A549 treated with DMSO at 1 μM for 4 hours (cell line): ENCODE data around the gene TSC1. TPM values are rescaled to one million over a fixed set of nuclear protein-coding genes. Genes with fewer than 3 reads are reported as not detected.

ENCODE experiments used
- total RNA-seq: library from RNA; stranded (reverse); fragments of 200-300 nt; extraction: Qiagen RNA extraction; gene quantifications from 5 replicates; pipeline ENCODE4 v1.2.3, GENCODE V29; 2022; ENCODE audit warnings: low read depth

TSC1 gene
- 16.2 to 19.7 TPM (median 17.9 TPM) in 5 replicates for total RNA-seq

GRCh38 chr9:132944294-132945185, at the start of gene TSC1:
Gene TSC1 (minus strand): TSS chr9:132944616. CDS start chr9:132928872, 15,744 bp downstream.

DNA sequence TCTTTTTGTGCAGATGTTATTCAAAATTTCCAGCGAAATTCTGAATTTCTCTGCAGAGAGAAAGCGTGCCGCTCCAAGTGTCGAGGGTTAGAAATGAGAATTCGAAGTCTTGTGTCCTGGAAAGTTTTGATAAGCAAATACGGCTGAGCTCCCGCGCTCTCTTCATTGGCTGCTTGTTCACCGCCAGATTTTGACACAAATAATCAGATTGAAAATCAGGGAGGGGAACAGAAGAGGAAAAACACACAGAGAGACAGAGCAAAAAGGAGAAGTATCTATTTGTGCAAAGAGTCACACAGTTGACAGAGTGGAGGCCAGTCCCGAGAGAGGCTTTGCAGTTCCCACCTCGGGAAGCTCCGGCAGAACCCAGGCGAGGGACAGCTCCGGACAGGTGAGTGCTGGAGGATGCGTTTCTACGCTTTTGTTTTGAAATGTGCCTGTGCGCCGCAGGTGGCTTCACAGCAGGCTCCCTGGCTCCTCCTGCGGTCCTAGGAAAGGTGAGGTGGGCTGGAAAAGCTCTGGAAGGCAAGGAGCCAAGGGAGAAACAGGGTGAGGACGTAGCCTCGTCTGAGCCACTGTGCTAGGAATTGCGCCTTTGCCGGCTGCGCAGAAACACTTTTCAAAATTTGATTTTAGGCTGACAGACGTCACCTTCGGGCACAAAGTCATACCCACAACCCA, 34.2 kb upstream of the TSC1 start, which contains the start of gene GFI1B:
TSS of gene GFI1B (plus strand) at position 244 of the 681 bp plus-strand sequence. CDS start 7,985 bp downstream, outside the sequence.

DNA sequence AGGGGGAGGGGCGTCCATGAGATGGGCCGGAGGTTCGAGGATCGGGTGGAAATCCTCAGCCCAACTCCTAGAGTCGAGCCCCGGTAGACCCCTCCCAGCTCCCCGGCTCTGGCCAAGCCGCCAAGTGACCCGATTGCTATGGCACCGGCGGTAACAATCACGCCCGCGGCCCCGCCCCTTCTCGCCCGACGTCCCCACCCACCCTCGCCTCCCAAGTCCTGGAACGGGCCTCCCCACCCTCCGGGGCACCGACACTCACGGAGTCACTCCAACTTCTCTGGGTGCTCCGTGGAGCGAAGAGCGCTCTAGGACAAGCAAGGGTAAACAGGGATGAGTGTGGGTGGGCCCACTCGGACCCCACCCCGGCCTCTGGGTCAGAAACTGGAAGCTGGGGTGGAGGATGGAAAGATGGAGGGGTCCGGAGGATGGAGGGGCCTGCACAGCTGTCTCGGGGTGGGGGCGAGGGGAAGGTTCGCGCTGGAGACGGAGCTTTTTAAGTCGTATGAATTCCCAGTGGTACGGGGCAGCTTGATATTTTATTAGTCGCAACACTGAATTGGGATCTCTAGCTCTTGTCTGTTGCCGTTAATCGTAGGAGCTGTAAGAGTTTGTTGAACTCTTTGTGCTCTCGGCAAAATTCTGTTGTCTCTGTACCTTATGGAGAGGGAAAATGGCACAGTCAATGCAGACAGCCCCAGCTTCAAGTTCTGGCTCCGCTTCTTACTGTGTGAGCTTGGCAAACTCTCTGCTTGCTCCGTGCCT, 65.5 kb downstream of the TSC1 start, which contains the start of gene SPACA9:
TSS of gene SPACA9 (plus strand) at position 204 of the 762 bp plus-strand sequence. CDS start 5,050 bp downstream, outside the sequence.

GRCh38 chr9:132877824-132878694, 66.4 kb downstream of the TSC1 start, which contains the start of gene AK8:
Gene AK8 (minus strand): TSS chr9:132878284. CDS start chr9:132878255, 29 bp downstream.

Other genes with a start within 250 kb of the TSC1 start
- 0.74 to 1.5 TPM (median 0.89 TPM) in 5 replicates for gene AK8, start 66.3 kb downstream of the TSC1 start, total RNA-seq
- gene SPACA9, start 65.7 kb downstream of the TSC1 start, total RNA-seq: 3.8 to 5.2 TPM (median 4.7 TPM) in 5 replicates
- gene GFI1B, start 34.1 kb upstream of the TSC1 start, total RNA-seq: 0.06 to 0.15 TPM (median 0.06 TPM) in 3 of 5 replicates, not detected in the others
- gene GTF3C5, start 86.4 kb upstream of the TSC1 start, total RNA-seq: 63.7 to 72.7 TPM (median 68.3 TPM) in 5 replicates
- 0.38 to 1.0 TPM (median 0.65 TPM) in 5 replicates for gene CEL, start 117.4 kb upstream of the TSC1 start, total RNA-seq
- 24.4 to 27.8 TPM (median 25.1 TPM) in 5 replicates for gene RALGDS, start 176.6 kb upstream of the TSC1 start, total RNA-seq
- gene GBGT1, start 219.3 kb upstream of the TSC1 start, total RNA-seq: 1.7 to 3.4 TPM (median 2.4 TPM) in 5 replicates